ENCODE measurements around the gene ESYT1.

The ESYT1 gene

DNA sequence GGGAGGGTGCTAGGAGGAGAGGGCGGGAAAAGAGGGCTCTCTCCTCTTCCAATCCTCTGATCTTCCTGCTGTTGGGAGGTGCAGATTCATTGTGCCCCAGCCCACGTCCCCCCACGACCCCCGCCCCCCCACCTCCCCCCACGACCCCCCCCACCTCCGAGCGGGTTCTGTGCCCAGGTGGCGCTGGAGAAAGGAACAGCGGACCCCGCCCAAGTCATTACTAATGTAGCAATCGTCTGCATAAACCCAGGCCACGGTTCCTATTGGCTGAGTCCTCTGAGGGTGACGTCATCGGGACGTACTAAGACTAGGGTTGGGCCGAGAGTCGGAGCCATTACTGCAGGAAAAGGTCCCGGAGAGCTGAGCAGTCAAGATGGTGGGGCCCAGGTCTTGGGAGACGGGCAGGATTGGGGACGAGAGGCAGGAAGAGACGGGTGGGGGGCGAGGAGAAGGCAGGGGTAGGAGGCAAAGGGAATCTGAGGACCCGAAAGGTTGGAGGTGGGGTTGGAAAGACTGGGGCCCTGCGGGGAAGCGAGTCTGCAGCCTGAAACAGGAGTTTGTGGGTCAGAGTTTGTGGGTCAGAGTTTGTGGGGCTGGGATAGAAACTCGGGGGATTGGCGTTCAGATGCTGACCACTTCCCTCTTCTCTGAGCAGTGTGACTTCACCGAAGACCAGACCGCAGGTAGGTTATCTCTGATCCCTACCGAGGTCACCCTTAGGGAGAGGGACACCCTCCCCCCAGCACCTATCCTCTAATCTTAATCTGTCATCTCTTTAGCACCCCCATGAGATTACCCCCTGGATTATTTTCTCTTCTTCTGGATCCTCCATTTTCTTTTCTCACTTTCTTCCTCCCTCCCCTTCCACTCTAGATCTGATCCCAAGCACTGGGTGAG, 30.2 kb downstream of the ESYT1 start, which contains the start of gene MYL6:
TSS of gene MYL6 (plus strand) at position 331 of the 897 bp plus-strand sequence. CDS start at position 374, 43 bp downstream.
- peak; percentile 90 for DNase-seq

DNA sequence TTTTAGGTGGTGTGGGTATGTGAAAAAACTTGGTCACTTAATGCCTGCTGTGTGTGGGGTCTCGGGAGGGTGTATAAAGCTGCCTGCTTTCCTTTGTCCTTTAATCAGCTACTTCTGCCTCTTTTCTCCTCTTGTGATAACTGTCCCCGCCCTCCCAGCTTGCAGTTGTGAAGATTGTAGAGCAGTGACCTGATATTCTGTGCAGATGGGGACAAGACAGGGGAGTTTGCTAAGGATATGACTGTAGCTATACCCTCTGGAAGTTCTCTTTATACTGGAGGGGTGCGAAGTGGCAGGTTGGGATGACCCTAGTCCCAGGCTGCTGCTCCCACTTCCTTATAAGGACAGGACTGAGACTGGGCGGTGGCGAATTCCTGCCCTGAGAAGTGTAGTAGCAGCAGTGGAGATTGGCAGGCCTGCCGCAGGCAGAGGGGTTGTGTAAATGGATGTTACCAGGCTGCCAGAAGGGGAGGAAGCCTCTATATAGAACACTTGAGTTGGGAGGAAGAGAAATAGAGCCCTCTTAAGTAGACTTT, 30.9 kb downstream of the ESYT1 start:
- peak; percentile 45 for DNase-seq

DNA sequence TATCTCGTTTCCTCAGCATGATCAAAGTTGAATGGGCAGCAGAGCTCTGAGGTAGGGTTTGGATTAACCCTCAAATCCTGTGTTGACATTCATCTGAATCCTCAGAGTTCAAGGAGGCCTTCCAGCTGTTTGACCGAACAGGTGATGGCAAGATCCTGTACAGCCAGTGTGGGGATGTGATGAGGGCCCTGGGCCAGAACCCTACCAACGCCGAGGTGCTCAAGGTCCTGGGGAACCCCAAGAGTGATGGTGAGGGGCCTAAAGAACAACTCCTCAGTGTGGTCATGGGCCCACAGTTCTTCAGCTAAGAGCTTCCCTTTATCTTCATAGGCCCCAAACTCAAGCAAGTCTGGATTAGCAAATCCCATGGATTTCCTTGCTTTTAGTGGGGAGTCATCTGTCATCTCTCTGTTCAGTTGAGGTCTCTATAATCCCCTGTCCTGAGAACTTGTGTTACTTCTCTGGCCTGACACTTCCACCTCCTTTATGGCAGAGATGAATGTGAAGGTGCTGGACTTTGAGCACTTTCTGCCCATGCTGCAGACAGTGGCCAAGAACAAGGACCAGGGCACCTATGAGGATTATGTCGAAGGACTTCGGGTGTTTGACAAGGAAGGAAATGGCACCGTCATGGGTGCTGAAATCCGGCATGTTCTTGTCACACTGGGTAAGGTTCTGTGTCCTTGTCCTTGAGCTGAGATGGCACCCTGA, 31.6 kb downstream of the ESYT1 start:
- DNase-seq, result no peak

DNA sequence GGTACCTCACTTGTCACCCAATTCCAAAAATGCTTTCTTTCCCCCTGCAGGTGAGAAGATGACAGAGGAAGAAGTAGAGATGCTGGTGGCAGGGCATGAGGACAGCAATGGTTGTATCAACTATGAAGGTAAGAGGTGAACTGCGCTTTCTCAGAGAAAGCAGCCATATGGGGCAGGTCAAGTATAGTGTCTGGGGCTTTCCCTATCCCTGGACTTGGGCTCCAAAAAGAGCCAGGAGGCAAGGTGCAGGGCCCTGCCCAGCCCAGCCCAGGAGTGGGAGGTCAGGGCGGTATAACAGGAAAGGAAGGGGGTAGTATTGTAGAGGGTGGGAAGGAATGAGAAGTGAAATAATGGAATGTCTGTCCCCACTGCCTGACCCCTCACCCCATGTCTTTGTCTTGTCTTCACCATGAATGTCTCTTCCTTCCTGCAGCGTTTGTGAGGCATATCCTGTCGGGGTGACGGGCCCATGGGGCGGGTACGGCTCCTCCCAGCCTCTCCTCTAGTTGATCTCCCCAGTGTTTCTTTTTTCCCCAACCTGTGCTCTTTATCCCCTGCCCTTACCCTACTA, 32.2 kb downstream of the ESYT1 start:
- DNase-seq, result no peak

DNA sequence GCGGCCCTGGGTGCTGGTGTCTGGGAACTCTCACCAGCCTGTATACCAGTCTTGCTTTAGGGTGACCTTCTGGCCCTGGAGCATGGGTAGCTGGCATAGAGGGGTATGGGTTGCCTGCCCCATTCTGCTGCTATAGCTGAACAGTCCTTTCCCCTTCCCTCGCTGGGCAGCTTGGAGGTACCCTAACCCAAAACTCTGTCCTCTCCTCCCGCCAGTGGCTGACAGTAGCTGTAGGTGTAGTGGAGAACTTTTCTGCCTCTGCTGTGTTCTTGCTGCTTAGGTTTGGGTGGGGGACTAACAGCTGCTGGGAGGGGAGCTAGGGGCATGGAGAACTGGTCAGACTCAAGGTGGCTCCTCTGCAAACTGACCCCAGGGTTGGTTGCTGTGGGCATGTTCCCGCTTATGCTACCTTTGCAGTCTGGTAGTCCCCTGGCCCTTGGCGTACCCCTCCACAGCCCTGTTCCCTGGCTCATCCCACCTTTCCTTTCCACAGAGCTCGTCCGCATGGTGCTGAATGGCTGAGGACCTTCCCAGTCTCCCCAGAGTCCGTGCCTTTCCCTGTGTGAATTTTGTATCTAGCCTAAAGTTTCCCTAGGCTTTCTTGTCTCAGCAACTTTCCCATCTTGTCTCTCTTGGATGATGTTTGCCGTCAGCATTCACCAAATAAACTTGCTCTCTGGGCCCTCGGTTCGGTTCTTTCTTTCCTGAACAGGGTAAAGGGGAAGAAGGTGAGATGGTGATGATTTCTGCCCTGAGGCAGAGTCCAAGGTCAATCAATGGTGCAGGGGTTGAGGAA, 33.0 kb downstream of the ESYT1 start:
- DNase-seq, result no peak

DNA sequence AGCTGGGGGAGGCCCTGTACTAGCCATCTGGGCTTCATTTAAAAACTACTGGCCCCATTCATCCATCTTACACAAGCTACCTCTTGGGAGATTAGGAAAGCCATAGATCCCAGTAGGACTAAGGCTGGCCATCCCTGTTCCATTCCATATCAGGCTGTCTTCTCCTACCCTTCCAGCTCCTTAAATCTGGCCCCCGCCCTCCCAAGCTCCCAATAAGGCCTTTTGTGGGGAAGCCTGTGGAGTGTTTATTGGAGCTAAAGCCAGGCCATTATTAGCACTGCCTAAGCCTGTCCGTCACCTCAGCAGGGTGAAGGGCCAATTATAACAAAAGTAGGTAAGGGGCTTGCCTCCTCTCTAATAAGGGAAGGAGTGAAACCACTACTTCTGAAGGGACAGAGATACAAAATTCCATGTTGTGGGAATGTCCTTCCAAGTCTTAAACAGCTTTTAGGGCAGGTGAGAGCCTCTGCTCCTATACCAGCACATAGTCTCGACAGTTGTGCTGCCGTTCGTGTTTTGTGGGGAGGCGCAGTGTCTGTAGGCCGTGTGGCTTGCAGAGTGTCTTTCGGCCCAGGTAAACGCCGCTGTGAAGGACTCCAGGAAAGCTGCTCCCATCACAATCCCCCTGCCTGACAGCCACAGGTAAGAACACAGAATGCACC, 33.8 kb downstream of the ESYT1 start:
- no peak for DNase-seq

DNA sequence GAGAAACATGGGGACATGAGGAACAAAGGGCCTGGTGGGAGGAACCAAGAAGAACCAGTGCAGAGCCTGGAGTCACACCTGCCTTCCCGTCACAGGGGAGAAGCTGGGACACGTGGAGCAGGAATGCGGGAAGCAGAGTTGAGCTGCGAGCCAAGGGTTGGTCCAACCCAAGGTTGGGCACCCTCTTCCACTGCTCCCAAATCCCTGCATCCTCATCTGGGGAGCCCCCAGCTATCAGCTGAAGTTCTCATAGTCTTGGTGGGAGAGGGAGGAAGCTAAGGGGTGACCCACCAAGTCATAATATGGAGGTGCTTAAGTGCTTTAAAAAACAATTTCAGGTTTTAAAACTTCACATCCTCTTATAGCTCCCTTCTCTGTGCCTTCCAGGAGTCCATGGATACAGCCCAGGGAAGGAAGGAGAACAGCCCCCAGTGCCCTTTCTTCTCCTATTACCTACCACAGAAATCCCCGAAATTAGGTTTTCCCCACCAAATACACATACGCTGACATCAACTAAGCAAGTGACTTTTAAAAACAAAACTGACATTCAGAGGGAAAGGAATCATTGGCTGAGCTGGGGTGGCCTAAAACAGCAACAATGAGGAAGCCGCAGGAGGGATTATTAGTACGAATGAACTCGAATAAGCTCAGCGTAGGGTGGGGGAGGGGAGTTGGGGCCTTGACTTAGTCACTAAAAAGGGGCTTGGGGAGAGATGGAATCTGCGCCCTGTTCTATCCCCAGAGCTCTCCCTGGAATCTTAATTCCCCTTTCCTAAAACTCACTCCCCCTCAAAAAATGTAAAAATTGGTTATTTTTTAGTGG, 34.6 kb downstream of the ESYT1 start:
- no peak for DNase-seq

DNA sequence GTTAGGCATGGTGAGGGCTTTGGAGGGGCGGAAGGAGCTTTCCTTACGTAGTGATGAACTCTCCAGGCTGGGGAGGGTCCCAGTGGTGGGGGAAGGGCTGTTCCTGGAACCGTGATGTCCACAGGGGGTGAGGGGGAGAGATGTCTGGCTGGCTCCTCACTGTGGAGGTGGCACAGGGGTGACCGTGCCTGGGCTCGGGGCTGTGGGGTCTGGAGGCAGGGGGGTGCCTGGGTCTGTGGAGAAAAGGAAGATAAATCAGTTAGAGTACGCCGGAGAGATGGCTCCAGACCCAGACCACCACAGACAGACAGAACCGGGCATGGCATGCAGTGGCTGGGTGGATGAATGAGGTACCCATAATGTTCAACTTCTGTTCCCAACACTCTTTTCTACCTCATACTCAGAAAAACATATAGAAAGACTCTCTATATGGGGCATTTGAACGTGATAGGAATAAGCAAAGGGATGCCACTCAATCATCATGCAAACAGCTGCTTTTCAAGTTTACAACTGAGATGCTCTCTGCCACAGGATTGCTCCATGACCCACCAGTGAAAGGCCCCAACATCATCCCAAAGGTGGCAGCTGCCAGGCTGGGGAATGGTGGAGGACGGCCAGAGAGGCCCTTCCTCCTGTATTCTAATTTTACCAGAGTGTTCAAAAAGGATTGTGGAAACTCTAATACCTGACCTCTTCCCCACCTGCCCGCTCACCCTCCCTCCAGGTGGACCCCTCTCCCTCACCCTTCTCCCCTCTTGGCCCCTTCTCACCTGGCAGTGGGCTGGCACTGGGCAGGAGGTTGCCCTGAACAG, 35.7 kb downstream of the ESYT1 start:
- no peak for DNase-seq

DNA sequence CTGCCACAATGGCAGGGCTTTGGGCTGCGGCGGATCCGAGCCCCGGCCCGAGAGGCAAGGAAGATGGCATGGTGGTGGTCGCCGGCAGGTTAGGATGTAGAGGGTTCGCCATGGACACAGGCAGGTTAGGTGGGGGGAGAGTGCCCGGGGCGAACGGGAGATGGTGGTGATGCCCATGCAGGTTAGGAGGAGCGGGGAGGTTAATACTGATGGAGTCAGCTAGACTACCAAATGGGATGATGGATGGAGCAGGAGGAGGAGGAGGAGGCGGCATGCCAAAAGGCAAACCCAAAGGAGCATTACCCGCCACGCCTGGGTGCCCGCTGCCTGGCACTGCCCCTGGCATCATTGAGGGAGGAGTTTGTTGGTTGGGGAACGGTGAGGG, 36.3 kb downstream of the ESYT1 start:
- no peak for DNase-seq

DNA sequence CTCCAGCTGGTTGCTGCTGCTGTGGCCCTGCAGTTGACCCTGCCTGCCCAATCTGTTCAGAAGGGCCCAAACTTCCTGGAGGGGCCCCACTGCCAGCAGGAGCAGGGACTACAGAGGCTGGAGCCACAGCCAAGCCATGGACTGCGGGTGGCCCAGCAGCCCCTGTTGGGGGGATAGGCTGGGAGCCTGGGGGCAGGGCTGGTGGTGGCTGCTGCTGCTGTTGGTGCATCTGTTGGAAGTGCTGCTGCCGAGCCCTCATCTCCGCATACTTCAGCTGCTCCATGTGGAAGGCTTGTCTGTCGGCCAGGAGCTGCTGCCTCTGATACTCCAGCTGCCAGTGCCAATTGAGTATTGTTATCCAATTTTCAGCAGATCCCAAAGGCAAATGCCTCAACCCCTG, 37.3 kb downstream of the ESYT1 start:
- DNase-seq, result no peak

DNA sequence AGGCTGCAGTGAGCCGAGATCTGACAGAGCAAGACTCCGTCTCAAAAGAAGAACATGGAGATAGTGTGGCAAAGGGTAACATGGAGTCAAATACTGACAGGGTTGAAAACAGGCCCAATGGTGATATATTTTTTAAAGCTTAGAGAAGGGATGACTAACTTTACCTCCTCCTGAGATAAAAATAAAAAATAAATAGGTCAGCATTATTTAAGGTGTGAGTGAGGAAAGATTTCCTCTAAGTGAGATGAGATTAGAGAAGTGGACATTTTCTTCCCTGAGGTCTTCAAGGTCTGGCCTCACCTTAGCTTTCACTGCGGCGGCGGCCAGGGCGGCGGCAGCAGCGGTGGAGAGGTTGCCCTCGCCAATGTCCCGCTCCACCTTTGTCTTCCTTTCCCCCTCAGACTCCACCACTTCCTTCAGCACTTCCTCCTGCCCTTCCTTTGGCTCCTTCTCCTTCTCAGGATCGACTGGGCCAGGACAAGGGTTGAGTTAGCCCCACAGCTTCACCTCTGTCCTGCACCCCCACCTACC, 41.2 kb downstream of the ESYT1 start:
- DNase-seq, result no peak

DNA sequence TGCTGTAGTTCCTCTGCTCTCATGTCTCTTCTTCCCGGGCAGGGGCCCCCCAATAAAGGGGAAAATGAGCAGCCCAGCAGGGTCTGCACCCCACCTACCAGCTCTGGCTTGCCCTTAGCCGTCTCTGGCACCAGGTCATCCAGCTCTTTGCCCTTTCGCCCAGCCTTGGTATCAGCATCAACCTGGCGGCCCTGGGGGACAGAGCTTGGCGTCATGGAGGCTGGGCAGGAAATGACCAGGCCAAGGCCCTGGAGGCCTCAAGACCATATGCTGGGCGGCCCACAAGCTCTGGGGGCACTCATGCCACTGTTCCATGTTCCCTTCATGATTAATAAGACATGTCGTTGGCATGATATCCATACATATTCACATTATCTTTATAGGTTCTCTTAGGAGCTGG, 44.8 kb downstream of the ESYT1 start:
- DNase-seq, result no peak

DNA sequence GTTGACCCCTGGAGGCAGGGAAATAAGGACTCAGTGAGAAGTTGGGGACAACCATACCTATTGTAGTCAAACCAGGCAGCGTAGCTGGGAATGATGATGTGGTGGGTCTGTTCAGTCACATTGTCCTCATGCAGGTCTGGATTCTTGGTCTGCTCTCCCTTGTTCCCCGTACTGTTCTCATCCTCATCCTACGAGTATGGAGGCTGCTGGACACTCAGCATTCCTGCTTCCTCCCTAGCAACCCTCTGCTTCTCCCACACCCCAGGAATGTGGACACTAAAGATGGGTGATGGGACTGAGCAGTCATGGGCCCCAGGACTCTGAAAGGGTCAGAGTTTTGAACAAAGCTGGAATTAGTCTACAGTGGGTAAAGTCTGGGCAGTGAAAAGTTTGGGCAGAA, 50.3 kb downstream of the ESYT1 start:
- DNase-seq, result no peak

DNA sequence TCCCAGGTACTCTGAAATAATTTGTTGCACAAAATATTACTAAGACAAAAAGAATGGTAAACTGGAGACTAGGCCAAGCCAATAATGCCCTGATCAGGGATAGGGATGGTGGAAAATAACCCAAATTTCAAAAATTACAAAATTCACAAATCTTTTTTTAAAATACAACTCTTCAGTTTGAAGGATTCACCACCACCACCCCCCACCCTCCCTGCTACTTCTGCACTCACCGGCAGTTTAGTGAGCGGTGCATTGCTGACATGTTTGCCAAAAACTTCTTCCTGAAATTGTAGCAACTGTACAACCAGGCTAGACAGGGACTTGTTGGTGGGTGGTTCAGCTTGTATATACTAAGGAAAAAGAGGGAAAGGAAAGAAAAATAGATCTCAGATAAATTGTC, 58.9 kb downstream of the ESYT1 start:
- DNase-seq, result no peak

DNA sequence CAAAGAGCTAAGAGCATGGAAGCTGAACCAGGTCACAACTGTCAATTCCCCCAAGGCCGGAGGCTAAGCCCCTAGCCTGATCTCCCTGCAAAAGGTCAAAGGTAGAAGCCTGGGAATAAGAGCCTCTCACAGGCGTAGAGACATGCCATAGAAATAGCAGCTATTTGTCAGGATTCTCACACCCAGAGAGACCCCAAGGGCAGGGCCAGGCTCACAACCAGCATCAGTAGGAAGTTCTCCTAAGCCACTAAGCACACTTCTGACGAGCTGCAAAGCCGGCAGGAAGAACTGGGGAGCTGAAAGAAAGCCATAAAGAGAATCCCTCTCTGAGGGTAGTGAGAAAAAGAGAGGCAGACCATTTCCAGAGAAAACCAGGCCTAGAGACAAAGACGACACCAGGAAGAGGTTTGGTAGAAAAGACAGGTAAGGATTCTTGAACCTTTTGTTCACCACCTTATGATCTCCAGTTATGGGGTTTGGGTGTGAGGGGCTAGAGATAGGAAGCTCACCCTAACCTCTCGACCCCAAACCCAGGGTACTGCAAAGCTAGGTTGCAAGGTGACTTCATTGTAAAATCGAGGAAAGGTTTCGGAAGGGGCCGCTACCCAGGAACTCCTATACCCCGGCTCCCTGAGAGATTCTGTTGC, 60.2 kb downstream of the ESYT1 start:
- no peak for DNase-seq

DNA sequence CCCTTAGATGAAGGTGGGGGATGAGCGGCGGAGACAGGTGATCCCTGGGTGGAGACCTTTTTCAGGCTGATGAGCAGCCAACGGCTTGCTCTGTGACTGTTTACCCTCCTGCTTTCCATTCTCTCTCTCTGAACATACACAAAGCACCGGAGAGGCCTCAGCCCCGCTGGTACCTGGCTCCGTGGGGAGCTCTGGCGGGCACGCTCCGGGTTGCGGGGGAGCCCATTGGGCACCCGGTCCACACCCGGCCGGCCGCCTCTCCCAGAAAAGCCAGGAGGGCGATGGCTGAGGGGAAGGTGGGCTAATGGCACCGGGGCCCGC, 60.7 kb downstream of the ESYT1 start:
- no peak for DNase-seq

DNA sequence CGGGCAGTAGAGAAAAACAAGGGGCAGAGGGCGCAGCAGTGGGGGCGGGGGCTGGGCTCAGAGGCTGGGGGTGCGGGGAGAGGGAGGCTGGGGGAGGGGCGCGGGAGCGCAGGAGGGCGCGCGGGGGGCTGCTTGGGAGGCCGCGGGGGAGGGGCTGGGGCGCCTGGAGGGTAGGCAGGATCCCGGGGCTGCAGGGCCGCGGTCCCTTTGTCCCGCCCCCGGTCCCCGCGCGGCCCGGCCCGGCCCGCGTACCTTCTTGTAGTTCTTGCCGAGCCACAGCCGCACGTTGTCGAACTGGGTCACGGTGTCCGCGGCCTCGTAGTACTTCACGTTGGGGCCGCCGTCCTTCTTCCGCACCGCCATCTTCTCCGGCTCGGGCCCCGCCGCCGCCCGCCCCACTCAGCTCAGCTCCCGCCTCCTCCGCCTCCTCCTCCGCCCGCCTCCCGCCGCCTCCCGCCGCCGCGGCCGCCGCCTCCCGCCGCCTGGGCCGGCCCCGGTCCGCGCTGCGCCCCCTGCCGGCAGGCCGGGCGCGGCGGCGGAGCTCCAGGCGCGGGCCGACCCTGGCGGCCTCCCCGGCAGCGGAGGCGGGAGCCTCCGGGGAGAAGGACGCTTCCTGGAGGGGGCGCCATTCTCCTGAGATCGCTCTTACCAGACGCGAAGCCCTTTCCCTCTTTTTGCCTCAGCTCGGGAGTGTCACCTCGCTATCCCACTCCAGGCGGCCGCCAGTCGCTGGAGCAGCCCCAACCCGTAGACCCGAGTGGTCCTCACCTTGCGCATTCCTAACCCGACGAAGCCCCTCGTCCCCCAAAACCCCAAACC, 61.2 kb downstream of the ESYT1 start, which contains the start of gene SMARCC2:
TSS of gene SMARCC2 (minus strand) at position 385 of the 819 bp plus-strand sequence. CDS start at position 363, 22 bp downstream.
- peak; percentile 18 for DNase-seq

DNA sequence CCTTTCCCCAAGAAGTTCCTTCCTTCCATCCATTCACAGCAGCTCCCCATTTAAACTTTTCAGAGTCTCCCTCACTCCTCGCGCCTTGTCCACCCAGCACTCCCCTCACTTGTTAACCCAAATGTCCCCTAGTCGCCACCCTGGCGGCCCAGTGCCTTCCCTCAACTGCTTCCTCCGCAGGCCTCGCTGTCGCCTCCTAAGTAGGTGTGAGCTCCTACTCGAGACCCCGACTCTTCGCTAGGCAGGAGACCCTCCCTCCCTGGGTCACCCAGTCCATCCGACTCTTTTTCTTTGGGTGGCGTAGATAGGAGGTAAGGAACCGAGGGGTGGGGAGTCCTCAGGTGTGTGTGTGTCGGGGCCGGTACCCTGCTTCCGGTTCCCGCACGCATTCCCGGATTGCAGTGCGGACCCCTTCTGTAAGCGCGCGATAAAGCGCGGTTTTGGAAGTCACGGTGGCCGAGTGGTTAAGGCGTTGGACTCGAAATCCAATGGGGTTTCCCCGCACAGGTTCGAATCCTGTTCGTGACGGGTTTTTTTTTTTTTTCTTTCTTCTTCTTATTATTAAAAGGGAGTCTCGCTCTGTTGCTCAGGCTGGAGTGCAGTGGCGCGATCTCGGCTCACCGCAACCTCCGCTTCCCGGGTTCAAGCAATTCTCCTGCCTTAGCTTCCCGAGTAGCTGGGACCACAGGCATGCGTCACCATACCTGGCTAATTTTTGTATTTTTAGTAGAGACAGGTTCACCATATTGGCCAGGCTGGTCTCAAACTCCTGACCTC, 62.0 kb downstream of the ESYT1 start:
- peak; percentile 48 for DNase-seq

Measured in DMS79 (cell line).